Keratinocyte (primary cell): Measurements from ENCODE around the gene UNK.

Experiments
- CTCF ChIP-seq, 3 experiments: IDR thresholded peaks in 1 of 3; conservative IDR thresholded peaks in 1 of 3; optimal IDR thresholded peaks in 1 of 3; 2 replicates in 2 of 3; 3 replicates in 1 of 3; pipeline versions ENCODE3 to v1.5.1; 2011; ENCODE audit warnings: low read length in 3 of 3, mild to moderate bottlenecking in 3 of 3, moderate library complexity in 2 of 3, control low read depth in 1 of 3, inconsistent platforms in 1 of 3; ENCODE audit not compliant: insufficient read depth in 2 of 3; ENCODE audit errors: extremely low read depth in 1 of 3
- EZH2 ChIP-seq: IDR thresholded peaks from one replicate; pipeline ENCODE4 v1.6.1; 2012; ENCODE audit warnings: inconsistent platforms, mild to moderate bottlenecking, low read length, moderate library complexity

- no peak for TF ChIP-seq CTCF (optimal IDR thresholded peaks at IDR 0.05 in 1 of 3, IDR thresholded peaks at IDR 0.05 in 1 of 3, conservative IDR thresholded peaks at IDR 0.05 in 1 of 3; ENCODE audit: extremely low read depth in 1 of 3, insufficient read depth in 2 of 3, low read length in 3 of 3)
- TF ChIP-seq EZH2: no peak
Measured at GRCh38 chr17:75765981-75766380, 18.6 kb upstream of the UNK start.
